Measurements from ENCODE around the gene IBA57. TPM values are rescaled to one million over a fixed set of nuclear protein-coding genes. Genes with fewer than 3 reads are reported as not detected.

The IBA57 gene
- total RNA-seq, 2 experiments from 2014 or later, result 9.7 to 10.8 TPM

GRCh38 chr1:228134591-228134990 is 31.0 kb upstream of the IBA57 start:
- DNase-seq (no peak), ATAC-seq (no peak)
- Mint-ChIP-seq H3K4me3 (no peak overlapping the region), H3K27me3 (peaks cover 4% of the 10 kb centered on the region), H3K4me1 (ENCODE audit: low read depth) (peaks cover 14% of the 10 kb centered on the region), H3K27ac (no peak overlapping the region), H3K36me3 (ENCODE audit: low read depth) (no peaks in the 10 kb centered on the region), H3K9me3 (no peaks in the 10 kb centered on the region)
- POLR2A ChIA-PET, result interaction anchor here (1.7 kb wide), 1 partner anchor 35 kb away, joined by 3 read pairs; no protein-coding TSS in a partner anchor
- no peak for TF ChIP-seq CTCF (IDR thresholded peaks at IDR 0.05)
- CTCF ChIA-PET, result interaction anchor here (1.3 to 1.5 kb wide), 2 partner anchors 31 to 380 kb away, joined by 4 read pairs; no protein-coding TSS in a partner anchor
- intact Hi-C loops (cut with micrococcal nuclease), result no loop called here

DNA sequence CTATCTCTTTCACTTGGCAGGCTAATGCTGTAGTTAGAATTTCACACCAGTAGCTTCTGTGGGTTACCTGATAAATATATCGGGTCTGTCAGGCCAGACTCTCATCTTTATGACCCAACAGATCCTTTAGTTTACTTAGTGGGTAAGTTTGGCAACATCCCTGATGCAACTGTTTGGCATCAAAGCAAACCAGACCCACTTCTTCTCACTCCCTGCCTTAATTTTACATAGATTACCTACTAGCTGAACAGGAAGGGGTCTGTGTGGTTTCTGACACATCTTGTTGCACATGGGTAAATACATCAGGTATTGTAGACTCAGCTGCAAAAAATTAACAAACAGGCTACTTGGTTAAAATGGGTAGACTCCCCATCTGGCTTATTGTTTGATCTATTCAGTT is 28.7 kb upstream of the IBA57 start:
- Mint-ChIP-seq H3K4me3 (no peak overlapping the region), H3K4me1 (ENCODE audit: low read depth) (peaks cover 13% of the 10 kb centered on the region), H3K27me3 (no peaks in the 10 kb centered on the region), H3K36me3 (ENCODE audit: low read depth) (peaks cover 14% of the 10 kb centered on the region), H3K27ac (peak overlapping the region; percentile 35), H3K9me3 (no peaks in the 10 kb centered on the region)
- CTCF ChIA-PET, result interaction anchor here (0.6 to 7.4 kb wide), 3 partner anchors 29 to 104 kb away, joined by 3 to 44 read pairs (median 3); partner anchors contain the start of gene IBA57
- POLR2A ChIA-PET, result interaction anchor here (0.6 to 0.8 kb wide), 3 partner anchors 12 to 278 kb away, joined by 3 read pairs; no protein-coding TSS in a partner anchor
- DNase-seq, result no peak
- intact Hi-C loops (cut with micrococcal nuclease), result no loop called here
- no peak for ATAC-seq
- no peak for TF ChIP-seq CTCF (IDR thresholded peaks at IDR 0.05)

DNA sequence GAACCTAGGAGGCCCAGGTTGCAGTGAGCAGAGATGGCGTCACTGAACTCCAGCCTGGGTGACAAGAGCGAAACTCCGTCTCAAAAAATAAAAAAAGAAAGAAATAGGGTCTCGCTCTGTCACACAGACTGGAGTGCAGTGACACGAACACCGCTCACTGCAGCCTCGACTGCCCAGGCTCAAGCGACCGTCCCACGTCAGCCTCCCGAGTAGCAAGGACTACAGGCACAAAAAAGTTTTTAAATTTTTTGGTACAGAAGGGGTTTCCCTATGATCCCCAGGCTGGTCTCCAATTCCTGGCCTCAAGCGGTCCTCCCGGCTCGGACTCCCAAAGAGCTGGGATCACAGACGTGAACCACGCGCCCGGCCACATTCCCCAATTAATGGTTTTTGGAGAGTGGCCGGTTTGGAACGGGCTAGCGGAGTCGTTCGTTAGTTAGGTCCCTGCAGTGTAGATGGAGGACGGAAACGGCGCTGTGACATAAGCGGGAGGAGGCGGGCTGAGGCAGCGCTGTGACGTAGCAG is 26.1 kb upstream of the IBA57 start:
- Mint-ChIP-seq H3K4me1 (ENCODE audit: low read depth) (peaks cover 38% of the 10 kb centered on the region), H3K36me3 (ENCODE audit: low read depth) (peaks cover 35% of the 10 kb centered on the region), H3K27ac (peak overlapping the region; percentile 99), H3K4me3 (peak overlapping the region; percentile 99), H3K9me3 (no peaks in the 10 kb centered on the region), H3K27me3 (no peaks in the 10 kb centered on the region)
- ChIA-PET CTCF (interaction anchor here (1.3 to 7.4 kb wide), 2 partner anchors 9 to 26 kb away, joined by 4 to 44 read pairs; partner anchors contain the start of gene IBA57), POLR2A (interaction anchor here (1.4 to 5.7 kb wide), 2 partner anchors 25 to 55 kb away, joined by 3 to 59 read pairs; partner anchors contain the start of gene IBA57)
- ATAC-seq (no peak), DNase-seq (no peak)
- intact Hi-C loops (cut with micrococcal nuclease), result loop anchor here (1.0 kb wide), 1 partner anchor 27 kb away; no protein-coding TSS in a partner anchor
- TF ChIP-seq CTCF (IDR thresholded peaks at IDR 0.05), result no peak

- H3K4me1 Mint-ChIP-seq (ENCODE audit: low read depth), result peaks cover 42% of the 10 kb centered on the region
- peak within 1 kb of the TSS; percentile 99 for H3K27ac Mint-ChIP-seq
- DNase-seq, result peak; percentile 100
- intact Hi-C loops (cut with micrococcal nuclease), result loop anchor here (1.0 kb wide), 1 partner anchor 26 kb away; no protein-coding TSS in a partner anchor
- peak; percentile 95 for ATAC-seq
- peak within 1 kb of the TSS; percentile 99 for H3K4me3 Mint-ChIP-seq
- POLR2A ChIA-PET, result interaction anchor here (0.5 to 5.7 kb wide), 5 partner anchors 13 to 318 kb away, joined by 3 to 59 read pairs (median 5); partner anchors contain the start of gene IBA57
- CTCF ChIA-PET, result interaction anchor here (1.3 to 7.4 kb wide), 2 partner anchors 9 to 26 kb away, joined by 4 to 44 read pairs; partner anchors contain the start of gene IBA57
- H3K36me3 Mint-ChIP-seq (ENCODE audit: low read depth), result peaks cover 35% of the 10 kb centered on the region
- TF ChIP-seq CTCF (IDR thresholded peaks at IDR 0.05), result no peak
- H3K9me3 Mint-ChIP-seq, result no peaks in the 10 kb centered on the region
- no peaks in the 10 kb centered on the region for H3K27me3 Mint-ChIP-seq
Measured at GRCh38 chr1:228139931-228140723, 25.5 kb upstream of the IBA57 start, which contains the start of gene GUK1. GUK1 (plus strand) TSS chr1:228140279; CDS start chr1:228140303, 24 bp downstream.

Measured in activated CD8-positive, alpha-beta T cell treated with anti-CD3 and anti-CD28 coated beads for 36 hours (primary cell).